HPDE6-E6E7 (cell line): ENCODE results near the gene CDH10.

ENCODE experiments used
- DNase-seq: peaks from one replicate; pipeline ENCODE4 v3.0.0; 2011; ENCODE audit warnings: missing footprints; ENCODE audit errors: extremely low spot score

The CDH10 gene

DNA sequence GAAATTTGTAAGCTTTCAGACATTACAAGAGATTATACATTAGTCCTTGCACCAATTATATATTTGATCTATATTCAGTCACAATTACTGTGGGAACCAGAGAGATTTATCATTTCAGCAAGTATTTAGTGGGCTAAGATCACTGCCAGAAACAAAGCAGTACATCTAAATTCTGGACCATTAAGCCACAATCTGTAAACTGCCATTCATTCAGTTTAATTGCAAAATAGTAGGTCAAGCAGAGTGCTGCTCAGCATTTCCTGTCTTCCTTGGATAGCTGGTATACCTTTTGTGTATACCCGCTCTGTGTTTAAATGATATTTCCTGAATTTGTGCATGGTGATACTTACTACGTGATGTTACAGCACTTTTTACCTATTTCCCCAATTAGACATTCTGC, 42.6 kb downstream of the CDH10 start:
- DNase-seq: no peak

DNA sequence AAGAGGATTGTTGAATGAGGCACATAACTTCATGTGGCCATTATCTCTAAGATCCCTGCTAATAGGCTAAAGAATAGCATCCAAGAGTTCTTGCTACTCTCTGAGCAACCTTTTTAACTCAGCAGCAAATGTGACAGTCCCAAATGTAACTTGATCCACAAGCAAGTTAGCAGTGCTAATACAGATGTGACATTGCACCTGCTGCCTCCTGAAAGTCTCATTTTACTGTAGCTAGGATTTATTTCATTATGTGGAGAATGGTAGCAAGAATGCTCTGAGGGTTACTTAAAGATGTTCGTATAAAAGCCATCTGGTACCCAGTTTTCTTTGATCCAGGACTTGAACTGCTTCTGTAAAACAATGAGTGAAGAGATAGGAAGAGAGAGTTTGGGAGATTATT, 45.8 kb downstream of the CDH10 start:
- no peak for DNase-seq

DNA sequence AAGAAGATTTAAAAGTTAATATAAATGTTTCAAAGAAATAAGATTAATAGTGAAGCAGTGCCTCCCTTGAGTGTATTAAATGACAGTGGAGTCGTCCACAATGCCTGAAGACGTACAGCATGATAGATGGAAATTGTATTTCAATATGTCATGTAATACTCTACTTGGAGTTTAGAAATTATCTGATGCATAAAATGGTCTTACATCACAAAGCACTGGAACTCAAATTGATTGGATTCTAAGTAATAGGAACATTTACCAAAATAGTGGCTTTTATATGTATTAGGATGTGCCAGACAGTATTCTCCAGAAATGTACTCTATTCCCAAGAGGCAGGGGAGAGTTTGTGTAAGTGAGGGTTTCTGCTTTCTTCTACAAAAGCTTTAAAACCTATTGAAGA, 49.4 kb downstream of the CDH10 start:
- no peak for DNase-seq

DNA sequence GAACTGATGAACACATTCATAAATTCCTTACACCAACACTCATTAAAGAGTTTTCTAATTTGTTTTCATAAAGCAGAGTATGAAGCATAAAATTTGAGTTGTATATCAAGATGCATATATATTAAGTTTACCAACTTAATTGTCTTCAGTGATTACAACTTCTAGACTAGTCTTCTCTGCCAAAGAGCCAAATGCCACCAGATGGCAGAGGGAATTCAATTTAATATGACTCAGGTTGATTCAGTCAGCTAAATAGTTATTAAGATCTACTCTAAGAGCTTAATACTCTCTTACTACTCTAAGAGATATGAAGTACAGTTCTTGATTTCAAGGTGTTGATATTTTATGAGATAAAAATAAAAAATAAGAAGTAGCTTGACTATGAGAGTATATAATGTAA, 53.4 kb downstream of the CDH10 start:
- DNase-seq: no peak

DNA sequence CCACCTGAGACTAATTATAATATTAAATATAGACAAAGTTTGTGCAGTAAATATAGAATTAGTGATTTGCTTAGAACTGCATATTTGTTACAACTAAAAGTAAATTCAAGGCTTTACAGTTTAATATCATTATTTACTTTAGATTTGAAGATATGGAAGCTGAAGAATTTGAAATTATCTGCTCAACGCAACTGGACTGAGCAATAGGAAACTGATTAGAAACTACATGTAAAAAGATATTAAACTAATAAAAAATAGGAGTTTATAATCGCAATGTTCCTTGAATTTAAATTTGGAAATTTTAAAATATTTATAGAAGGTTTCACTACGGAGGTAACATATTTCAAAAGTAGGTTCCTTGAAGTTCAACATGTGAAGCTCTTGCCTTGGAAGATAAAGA, 55.2 kb downstream of the CDH10 start:
- DNase-seq: no peak

DNA sequence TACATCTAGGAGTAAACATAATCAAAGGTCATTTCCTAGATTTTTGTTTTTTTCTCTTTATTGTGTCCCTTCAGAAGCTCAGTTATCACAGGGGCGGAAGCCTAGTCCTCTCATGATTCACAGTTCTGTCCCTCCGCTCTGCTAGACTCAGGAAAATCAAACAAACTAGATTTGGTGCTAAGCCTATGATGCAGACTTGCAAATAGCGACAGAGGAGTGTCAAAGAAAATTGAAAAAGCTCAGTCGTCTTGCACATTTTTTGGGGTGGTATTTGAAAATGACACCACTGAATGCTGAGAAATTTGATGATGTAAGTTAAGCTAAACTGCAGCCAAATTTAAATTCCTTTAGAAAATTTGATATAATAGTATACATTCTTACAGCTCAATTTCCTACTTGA, 59.0 kb downstream of the CDH10 start:
- no peak for DNase-seq

DNA sequence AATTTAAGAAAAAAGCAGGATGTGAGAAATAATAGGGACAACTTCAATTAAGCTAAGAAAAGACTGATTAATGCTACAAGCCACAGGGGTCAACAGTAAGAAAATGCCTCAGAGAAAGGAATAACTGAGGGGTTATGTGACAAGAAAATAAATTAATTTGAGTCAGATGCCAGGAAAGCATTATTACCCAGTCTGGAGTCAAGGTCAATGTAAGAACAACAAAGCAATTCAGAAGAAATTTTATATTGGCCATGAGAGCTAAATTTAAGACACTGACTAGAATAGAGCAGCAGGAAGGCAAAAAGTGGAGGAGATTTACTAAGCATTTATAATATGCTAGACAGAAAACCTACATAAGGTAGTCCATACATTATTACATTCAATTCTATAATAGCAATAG, 73.5 kb downstream of the CDH10 start:
- no peak for DNase-seq

DNA sequence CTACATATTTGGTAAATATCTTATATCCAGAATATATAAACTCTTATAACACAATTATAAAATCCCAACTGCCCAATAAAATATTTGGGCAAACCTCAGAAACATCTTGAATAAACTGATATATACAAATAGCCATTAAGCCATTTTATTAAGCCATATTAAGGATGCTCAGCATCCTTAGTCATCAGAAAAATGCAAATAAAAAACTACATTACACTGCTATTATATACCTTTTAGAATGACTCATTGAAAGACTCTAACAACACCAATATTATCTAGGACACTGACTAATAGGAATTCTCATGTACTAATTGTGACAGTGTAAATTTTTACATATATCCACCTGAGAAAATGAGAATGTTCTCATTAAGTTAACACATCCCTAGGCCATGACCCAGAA, 77.8 kb downstream of the CDH10 start:
- no peak for DNase-seq

DNA sequence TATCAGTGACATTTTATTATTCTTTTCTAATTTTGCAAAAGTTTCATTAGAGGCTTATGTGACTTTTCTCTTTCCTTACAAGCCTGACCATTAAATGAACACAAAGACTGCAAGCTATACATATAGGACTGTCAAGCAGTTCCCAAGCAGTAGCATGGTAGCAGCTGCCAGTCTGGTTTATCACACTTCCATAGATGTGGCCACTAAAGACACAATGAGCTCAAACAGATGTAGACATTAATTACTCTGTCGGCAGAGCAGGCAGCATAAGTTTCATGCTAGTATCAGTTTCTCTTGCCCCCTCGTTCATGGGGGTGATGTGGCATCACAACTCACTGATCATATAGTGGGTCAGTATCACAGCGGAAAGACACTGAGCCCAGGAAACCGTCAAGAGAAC, 89.5 kb downstream of the CDH10 start:
- DNase-seq: no peak

DNA sequence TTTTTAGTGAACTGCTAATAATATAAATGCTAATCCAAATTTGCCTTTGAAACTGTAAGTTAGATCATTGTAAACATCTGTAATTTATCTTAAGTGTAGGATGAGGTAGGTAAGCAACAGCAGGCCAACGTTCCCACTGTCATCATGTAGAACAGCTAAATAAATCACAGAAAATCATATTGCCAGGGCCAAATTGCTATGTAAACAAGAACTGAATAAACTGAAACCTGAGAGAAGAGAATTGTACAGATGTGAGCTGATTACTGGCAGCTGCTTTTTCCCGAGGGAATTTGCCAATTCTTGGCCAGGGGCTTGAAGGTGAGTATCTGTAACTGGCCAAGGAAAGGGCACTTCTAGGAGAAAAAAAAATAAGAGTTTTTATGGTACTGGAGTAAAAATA, 97.6 kb downstream of the CDH10 start:
- no peak for DNase-seq

DNA sequence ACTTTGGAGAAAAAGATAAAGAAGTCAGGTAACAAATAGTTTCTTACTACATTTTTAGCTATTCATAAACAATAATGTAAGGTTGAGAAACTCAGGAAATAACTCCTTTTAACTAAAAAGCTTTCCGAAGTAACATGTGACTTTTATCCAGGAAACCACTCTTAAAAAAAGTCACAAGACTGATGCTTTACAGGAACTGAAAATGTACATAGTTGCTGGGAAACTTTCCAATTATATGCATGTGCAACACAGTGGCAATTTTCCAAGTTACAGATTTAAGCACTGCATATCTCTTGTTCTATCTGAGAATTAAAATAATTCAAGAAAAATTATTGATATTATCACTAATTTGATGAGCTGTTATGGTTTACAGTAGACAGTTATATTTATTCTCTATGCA, 105.2 kb downstream of the CDH10 start:
- no peak for DNase-seq

DNA sequence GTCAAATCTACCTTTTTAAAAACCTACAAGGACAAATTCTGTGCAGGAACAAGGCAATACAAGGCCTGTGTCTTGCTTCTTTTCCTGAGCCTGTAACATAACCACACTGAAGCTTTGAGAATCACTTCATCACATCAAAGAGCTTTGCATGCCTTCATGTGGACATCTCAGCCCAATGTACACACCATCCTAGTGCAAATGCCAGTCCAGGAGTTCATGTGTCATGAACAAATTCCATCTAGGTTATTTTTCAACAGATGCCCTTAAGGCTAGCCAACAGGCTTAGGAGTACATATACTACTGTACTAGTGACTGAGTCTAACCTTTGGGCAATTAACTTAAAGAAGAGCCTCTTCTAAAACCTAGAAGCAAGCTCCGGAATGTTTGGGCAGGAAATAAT, 106.4 kb downstream of the CDH10 start:
- no peak for DNase-seq

DNA sequence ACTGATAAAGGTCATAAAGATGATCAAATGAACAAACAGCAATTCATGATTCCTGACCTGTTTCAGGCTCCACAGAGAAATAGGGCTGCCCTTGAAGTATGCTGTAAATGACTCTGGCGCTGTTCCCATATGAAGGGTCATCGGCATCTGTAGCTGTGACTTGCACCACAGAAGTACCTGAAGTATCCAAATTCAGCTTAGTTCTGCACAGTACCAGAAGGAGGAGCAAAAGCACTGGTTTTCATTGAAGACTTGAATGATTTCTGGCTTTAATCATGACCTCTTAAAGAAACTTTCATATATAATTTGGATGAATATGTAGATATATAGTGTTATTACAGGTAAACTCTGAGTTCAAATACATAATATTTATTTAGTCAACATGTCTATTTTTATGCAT, 109.1 kb downstream of the CDH10 start:
- no peak for DNase-seq

DNA sequence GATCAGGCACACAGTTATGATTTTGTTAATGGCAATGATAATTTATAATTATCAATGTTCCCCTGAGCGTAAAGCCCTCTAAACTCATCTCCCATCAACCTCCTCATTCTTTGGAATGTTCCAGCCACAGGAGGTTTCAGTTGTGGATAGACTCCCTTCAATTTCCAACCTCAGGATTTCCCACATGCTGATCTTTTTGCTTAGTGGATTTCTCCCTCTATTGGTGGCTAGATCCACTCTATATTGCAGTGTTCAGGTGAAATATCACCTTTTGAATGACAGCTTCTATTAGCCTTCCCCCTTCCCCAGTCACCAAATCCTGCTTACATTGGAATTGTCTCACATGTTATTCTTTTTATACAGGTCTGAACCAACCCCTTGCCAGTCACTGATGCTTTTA, 113.9 kb downstream of the CDH10 start:
- no peak for DNase-seq

DNA sequence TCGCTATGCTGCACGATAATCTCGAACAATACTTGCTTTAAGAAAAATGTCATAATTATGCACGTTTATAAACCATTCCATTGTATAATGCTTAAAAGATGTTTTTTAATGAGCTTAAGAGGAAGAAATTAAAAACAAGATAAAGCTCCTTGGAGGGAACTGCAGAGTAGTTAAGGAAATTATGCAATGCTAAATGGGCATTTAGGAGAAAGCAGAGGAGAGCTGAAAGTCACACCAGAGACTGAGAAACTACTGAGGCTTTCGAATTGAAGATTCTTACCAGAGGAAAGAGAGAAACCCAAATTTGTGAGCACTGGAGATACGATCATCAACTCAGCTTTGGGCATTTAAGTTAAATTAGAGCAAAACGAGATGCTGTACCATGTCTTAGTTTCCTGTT, 119.4 kb downstream of the CDH10 start:
- no peak for DNase-seq

DNA sequence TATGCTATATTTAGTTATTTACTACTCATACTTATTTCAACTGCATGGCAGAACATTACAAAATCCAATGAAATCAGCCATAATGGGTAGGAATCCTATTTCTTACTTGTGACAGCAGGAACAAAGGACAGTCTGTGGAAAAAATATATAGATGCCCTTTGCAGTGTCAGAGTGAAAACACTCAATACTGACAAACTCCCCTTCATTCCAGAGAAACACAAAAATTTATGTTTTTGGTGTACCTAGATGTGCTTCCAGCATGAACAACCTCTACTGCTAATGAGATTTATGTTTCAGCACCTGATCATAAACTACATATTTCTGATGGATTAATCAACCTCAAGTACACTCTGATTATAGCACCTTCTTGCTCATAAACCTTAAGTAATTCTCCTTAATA, 132.4 kb downstream of the CDH10 start:
- no peak for DNase-seq

DNA sequence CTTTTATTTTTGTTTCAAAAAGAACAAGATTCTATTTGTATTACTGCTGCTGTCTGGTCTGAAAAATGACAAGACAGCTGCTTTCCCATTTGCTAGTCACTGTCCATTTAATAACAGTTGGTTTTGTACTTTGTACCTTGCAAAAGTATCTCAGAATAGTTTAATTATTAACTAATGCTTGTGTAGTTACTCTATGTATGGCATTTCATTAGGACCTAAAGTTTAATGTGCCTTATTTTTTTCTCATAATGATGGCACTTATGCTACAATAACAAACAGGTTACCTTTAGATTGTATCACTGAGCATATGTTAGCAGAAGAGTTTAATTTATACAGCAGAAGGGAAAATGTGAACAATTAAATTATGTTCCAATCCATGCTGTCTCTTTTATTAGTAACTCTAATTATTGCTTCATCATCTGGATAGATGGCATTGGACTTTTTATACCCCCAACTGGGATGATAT, 134.2 kb downstream of the CDH10 start:
- no peak for DNase-seq

DNA sequence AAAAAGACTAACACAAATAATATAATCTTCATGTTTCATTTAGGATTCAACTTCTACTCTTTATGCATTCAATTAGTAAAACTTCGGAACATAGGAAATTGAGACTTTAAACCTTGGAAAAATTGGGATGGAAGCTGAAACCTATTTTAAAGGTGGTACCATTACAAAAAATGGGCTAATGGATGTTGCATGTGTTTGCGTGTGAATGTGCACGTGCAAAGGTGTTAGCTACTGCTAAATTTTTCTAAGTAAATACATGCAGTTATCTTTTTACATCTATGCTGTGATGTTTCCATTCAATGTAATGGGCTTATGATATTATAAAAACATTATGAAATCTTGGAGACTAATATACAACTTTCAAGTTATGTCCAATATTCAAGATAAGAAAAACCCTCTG, 134.8 kb downstream of the CDH10 start:
- no peak for DNase-seq

DNA sequence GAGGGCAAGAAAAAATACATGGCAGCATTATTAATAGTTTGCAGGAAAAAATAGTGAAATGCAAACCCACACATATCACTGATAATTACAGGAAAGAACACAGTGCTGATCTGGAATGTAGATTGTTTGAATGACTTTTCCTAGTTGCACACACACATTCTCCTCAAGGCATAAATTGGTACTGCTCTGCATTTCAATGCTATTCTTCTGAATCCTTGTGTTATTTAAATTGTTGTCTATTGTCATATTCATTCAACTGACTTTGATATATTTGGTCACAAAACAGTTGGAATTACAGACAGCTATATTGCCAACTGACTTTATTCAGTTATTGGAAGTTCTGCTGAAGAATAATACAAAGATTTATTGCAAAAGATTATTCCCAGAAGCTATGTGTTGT, 139.5 kb downstream of the CDH10 start:
- DNase-seq: no peak

DNA sequence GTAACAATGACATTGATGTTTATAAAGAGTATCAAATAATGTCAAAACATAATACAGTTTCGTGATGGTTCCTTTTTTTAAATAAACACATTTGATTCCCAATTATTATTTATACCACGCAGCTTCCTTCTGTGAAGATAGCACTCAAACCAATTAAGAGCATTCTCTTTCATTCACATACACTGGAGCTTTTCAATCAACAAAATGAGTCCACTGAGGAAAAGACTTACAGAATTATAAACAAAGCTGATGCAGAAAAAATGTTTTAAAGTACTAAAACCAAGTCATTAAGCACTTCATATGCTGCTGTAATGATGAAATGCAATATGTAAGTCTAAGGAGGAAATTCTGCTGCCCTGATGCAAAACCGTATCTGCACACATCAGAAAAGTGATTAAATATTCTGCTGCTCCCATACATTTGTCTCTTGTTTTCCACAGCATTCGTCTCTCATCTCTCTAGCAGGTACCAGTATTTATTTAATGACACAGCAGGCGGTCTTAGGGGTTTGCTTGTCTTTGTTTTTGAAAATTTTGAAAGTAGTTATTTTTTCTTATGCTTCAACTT, 147.1 kb downstream of the CDH10 start:
- DNase-seq: no peak

DNA sequence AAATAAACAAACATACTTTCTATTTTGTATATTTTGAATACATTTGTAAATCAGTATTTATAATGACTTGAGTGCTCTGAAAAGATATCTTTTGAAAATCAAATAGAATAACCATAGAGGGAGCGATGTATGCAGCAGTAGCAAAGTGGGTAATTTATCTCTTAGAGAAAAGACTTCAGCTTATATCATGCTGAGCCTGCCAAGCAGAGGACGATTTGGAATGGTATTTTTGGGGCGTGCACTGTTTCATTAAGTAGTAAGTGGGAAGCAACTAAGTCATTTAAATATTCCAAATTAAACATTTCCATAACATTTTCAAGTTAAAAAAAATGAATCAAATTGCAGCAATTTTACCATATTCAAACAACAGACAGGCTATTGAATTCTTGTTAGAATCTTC, 147.6 kb downstream of the CDH10 start:
- DNase-seq: no peak

DNA sequence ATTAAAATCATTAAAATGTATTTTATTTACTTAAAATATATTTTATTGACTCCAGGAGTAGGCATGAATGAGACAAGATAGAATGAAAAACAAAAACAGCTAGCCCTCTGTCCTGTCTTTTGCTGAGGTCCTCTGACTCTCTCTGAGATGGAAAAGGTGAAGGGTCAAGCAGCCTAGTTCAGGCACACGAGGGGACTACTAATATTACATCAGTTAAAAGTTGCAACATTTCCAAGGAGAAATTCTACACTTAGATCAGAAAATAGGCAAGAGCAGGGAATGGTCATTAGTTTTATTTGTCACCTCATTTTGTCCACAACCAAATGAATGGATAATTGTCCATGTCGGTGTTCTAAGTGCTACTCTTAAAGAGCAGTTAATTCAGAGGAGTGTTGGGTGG, 148.5 kb downstream of the CDH10 start:
- no peak for DNase-seq

DNA sequence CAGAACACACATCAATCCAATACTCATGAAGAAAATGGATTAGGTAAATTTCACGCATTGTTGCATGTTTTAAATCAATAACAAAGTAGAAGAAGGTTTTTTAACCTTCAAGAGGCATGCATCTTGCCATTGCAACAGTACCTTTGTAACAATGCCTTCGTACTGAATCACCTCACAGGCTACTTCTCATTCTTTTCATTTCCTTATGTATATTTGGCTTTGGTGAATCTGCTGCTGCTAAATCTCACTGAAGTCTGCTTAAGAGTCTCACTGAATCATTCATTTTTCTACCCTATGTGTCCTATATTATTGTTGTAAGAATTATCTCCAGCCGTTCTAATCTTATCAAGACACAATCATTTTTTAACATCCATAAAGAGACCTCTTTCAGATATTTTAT, 152.5 kb downstream of the CDH10 start:
- DNase-seq: no peak

DNA sequence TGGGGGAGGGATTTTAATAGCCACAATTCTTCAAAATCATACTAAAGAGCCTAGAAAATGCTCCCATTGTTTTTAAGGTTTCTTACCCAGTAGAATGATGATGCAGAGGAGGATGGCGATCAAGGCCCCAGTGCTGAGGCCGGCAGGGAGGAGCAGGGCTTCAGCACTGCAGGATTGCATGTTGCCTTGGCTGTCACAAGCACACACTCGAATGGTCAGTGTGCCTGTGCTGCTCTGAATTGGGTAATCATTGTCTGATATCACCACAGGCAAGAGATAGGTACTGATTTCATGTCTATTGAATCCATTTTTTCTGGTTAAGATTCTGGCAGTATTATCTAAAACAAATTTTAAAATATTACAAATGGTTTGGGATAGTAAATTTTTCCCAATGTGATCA, 153.3 kb downstream of the CDH10 start:
- DNase-seq: no peak
